Stimulated activated CD8-positive, alpha-beta memory T cell treated with anti-CD3 and anti-CD28 coated beads, Interleukin-4, amount 100 ng/mL, for 1 hour (primary cell): ENCODE measurements around the gene SUN2.

ENCODE experiments used
- DNase-seq, 2 donors: peaks; one replicate each; pipeline ENCODE4 v3.0.0-alpha.2; 2020; ENCODE audit warnings: low read depth in 2 of 2, low spot score in 1 of 2

SUN2 gene

DNA sequence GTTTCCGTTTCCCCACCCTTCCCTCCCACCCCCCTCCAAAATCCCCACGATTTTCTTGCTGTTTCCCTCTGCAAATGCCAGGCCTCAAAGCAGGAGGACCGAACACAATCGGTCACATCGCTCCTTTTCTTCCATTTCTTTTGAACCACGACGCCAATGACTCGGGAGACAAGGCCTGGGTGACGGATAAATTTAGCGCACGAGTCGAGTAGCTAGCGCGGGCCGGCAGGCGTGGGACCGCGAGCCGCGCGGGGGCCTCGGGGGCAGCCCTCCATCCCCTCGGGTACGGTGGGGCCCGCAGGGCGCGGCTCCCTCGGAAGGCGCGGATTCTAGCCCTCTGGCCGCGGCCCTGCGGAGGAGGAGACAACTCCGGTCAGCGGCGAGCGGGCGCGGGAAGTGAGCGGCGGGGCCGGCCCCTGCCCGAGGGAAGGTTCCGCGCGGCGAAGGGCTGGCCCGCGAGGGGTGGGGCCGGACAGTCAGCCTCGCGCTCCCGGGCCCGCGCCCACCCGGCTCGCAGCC is 55.5 kb downstream of the SUN2 start:
- DNase-seq = peak in 1 of 2 donors; percentile 32

DNA sequence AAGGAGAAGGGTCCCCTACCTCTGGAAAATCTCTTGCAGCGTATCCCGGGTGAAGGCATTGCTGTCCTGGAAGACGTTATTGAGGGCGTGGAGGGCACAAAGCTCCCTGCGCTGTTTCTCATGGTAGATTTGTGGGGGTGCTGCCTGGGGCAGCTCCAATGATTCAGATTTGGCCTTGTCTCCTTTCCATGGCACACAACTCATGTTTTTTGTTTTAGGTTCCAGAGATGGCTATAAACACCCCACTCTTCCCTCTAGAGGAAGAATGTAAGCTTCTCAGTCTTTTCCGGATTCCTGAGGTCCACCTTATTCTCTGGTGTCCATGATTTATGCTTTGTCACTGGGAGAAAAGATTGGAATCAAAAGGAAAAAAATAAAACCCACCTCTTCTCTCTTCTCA is 56.0 kb downstream of the SUN2 start:
- no peak for DNase-seq

DNA sequence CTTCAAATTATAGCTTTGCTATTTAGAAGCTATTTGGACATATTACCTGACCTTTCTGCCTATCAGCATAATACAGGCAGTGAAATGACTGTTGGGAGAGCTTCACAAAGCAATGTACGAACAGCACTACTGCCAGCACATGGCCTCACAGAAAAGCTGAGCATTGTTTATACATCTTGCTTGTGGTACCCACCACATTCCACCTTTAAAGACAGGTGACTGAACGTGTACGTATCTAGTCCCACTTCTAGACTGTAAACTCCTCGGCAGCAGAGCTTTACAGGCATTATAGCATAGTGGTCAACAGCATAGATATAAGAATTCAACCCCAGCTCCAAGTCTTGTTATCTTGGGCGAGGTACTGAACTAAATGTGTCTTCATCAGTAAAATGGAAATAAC is 56.7 kb downstream of the SUN2 start:
- no peak for DNase-seq

DNA sequence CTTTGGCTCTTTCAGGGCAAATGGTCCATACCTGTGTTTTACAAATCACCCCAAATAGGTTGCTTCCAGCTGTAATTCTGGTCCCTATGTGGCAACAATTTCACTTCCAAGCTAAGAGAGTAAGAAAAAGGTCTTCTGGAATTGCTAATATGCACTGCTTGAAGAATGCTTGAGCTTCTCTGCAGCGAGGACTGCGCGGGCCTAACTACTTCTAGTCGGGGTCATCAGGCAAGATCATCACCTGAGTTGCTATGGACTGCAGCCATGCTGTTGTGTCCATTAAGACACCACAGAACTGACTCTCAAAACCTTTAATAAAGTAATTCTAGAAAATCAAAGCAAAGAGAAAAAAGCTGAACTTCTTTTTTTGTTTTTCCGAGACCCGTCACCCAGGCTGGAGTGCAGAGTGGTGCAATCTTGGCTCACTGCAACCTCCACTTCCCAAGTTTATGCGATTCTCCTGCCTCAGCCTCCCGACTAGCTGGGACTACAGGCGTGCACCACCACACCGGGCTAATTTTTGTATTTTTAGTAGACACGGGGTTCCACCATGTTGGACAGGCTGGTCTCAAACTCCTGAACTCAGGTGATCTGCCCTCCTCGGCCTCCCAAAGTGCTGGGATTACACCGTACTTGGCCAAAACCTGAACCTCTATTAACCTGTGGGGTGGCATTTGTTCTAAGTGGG is 57.2 kb downstream of the SUN2 start:
- no peak for DNase-seq

DNA sequence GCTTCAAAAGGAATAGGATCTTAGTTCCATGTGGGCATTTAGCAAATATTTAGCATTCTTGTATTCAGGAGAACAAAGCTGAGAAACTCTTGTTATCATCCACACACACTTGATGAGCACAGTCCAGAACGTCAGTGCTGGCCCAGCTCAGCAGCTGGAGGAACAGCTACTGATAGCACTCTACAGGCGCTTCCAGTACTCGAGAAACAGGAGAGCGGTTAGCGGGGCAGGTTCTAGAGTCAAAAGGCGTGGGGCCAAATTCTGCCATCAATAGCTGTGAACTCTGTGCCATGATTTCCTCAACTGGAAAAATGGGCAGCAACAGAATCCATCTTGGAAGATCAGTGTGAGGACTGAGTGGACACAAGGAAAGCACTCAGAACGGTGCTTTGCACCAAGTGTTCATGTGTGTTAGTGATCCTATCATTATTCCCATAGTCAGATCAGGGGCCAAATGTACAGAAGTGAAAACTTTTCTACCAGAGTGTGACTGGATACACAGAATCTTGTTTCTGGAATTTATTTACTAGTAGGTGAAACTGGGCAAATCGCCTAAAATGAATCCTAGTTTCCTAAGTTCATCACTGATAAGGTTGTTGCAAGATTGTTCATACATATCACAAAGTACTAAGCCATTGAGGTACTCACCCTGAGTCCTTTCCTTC is 58.2 kb downstream of the SUN2 start:
- DNase-seq = no peak

DNA sequence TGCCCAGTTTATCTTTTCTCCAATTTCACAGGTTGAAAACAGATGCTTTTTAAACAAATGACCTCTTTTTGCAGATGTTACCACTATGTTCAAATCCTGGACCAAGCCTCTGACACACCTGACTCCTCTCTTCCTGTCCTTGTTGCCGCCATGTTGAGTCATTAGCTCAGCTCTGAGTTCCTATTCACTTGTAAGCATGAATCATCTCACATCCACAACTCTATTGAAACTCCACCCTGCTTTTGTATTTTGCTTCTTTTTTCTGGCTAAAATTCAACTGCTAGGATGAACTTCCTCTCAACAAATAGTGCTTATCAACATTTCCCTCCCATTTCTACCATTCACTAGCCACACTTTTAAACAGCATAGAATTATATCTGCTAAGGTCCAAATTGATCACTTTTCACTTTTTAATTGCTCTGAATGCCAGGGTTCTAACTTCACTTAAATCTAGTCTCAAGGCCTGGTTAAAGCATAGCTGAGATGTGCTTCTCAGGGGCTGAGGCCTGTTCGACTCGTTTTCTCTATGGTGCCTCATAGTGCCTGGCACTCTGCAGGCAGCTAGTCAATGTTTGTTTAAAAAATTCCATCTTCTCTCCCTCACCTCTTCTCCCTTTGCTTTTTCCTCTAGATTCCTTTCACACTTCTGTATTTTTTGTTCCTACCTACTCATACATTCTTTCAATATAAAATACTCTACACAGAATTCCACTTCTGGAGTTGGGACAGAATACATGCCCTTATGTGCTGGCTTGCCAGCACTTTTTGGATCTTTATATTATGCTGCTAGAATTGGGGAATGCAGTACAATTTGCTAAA is 59.0 kb downstream of the SUN2 start:
- DNase-seq = no peak

DNA sequence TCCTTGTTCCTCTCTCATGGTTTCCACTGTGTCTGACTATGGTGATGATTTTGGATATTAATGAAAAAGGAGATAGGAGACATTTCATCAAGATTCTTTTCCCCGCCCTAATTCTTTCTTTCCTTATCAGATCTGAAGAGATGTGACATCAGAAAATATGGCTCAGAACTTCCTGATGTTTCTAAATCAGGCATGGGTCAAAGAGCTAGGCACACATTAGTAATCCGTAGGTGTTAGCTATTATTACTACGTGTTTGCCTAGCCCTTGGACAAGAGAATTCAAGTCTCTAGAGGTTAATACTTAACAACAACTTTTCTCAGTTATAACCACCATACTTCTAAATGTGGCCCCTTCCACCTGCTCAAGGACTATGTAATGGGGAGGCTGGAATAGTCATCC is 60.9 kb downstream of the SUN2 start:
- DNase-seq = no peak

DNA sequence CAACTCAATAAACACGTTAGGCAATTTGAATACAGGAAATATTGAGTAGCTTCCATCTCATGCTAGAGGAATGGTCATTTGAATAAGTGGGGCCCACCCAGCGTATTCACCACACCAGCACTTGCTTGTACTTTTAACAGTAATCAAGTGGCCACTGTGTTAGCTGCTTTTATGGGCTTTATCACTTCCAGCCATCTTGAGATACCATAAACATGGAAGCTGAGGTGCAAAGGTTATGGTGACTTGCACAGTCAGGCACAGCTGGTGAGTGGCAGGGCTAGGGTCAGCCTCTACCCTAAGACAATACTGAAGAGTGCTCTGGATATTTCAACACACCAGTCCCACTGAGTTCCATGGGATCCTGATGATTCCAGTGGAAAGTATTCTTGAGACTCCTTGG is 61.7 kb downstream of the SUN2 start:
- DNase-seq = no peak

DNA sequence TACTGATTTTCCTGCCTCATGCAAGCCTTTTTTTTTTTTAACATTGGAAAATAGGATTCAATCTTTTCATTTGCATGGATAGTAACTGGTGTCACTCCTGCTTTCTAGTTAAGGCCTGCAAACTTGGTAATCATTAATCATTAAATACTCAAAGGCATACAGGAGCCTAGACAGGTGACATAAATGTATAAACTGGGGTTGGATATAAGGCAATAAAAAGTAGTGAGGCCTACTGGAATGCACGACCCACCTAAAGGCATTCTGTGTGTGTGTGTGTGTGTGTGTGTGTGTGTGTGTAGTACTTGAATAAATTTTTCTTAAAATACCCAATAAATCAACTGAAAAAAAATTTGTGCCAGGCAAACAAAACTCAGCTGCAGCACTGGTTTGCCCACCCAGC is 66.1 kb downstream of the SUN2 start:
- no peak for DNase-seq

DNA sequence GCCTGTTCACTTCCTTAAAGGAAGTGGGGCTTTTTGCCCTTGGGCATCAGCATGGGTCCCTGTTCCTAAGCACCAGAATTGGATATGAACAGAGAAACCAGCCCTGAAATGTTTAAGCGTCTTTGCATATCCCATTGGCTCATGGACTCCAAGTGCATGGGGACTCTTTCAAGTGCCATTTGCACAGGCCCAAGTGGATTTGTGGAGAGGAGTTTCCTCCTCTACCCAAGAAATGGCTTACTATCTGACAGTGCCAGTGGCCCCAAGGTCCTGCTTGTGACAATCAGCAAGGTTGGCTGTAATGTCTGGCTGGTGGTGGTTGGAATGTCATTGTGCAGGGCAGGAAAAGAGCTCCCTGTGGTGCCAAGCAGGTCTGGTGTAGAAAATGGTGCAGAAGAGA is 70.0 kb downstream of the SUN2 start:
- no peak for DNase-seq

DNA sequence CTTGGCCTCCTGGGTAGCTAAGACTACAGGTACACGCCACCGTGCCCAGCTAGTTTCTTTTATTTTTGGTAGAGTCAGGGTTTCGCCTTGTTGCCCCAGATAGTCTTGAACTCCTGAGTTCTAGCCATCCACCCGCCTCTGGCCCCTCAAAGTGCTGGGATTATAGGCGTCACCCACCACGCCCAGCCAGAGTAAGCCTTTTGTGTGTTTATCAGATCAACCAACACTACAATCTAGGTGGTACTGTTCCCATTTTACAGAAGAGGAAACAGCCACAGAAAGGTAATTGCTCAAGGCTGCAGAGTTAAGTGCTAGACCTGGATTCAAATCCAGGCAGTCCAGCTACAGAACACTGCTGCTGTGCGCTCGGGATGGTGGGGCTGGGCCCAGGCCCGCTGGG is 70.9 kb downstream of the SUN2 start:
- no peak for DNase-seq
